ENCODE data around the gene STAT5B. TPM values are rescaled to one million over a fixed set of nuclear protein-coding genes. Genes with fewer than 3 reads are reported as not detected.

The STAT5B gene
- total and polyA plus RNA-seq, 2 of the 13 experiments (the other 11 are each of a cell fraction or from before 2014, with no cell fraction given), result 21.0 to 42.8 TPM

DNA sequence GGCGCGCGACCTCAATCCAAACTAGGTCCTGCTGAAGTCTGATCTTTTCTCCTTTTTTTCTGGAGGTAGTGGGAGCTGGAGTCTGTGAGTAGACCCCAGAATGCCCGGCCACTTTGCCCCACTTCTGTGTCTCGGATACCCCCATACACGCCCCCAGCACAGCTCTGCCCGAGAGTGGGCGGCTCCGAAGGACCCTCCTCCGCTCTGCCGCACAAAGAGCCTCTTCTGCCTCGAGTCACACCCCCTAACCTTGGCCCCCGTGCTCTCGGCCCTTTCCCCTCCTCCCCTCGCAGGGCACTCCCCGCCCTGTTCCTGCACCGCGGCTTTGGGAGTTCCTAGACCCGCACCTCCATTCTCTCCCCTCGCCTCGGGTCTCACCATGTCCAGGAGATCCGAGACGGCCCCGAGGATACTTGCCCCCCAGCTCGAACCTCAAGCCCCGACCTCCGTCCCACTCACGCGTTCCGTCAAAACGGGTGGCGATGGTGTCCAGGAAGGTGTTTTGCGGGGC is 95.7 kb downstream of the STAT5B start (continued):
- no peak for TF ChIP-seq ZNF326 (CRISPR knock-in tag; IDR thresholded peaks at IDR 0.05; ENCODE audit: borderline replicate concordance)
- TF ChIP-seq ATF7-NPFF (CRISPR knock-in tag; IDR thresholded peaks at IDR 0.05; ENCODE audit: low read depth), result no peak; the same call in 1 of the 2 replicates
- TF ChIP-seq, protein P1, sequence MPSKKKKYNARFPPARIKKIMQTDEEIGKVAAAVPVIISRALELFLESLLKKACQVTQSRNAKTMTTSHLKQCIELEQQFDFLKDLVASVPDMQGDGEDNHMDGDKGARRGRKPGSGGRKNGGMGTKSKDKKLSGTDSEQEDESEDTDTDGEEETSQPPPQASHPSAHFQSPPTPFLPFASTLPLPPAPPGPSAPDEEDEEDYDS (CRISPR knock-in tag; IDR thresholded peaks at IDR 0.05), result no peak
- no peak for TF ChIP-seq MATR3 (CRISPR knock-in tag; IDR thresholded peaks at IDR 0.05)
- TF ChIP-seq, protein P2, sequence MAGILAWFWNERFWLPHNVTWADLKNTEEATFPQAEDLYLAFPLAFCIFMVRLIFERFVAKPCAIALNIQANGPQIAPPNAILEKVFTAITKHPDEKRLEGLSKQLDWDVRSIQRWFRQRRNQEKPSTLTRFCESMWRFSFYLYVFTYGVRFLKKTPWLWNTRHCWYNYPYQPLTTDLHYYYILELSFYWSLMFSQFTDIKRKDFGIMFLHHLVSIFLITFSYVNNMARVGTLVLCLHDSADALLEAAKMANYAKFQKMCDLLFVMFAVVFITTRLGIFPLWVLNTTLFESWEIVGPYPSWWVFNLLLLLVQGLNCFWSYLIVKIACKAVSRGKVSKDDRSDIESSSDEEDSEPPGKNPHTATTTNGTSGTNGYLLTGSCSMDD (CRISPR knock-in tag; IDR thresholded peaks at IDR 0.05), result no peak
- TF ChIP-seq, protein P3, sequence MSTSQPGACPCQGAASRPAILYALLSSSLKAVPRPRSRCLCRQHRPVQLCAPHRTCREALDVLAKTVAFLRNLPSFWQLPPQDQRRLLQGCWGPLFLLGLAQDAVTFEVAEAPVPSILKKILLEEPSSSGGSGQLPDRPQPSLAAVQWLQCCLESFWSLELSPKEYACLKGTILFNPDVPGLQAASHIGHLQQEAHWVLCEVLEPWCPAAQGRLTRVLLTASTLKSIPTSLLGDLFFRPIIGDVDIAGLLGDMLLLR (CRISPR knock-in tag; IDR thresholded peaks at IDR 0.05), result peak; percentile 17; the same call in 1 of the 2 replicates
- no peak for TF ChIP-seq RAD51 (IDR thresholded peaks at IDR 0.05; ENCODE audit: borderline replicate concordance)
- TF ChIP-seq ZSCAN22 (CRISPR knock-in tag; IDR thresholded peaks at IDR 0.05), result no peak
- TF ChIP-seq RBM22 (optimal IDR thresholded peaks at IDR 0.05; ENCODE audit: low read length), result no peak
- TF ChIP-seq, protein P4, sequence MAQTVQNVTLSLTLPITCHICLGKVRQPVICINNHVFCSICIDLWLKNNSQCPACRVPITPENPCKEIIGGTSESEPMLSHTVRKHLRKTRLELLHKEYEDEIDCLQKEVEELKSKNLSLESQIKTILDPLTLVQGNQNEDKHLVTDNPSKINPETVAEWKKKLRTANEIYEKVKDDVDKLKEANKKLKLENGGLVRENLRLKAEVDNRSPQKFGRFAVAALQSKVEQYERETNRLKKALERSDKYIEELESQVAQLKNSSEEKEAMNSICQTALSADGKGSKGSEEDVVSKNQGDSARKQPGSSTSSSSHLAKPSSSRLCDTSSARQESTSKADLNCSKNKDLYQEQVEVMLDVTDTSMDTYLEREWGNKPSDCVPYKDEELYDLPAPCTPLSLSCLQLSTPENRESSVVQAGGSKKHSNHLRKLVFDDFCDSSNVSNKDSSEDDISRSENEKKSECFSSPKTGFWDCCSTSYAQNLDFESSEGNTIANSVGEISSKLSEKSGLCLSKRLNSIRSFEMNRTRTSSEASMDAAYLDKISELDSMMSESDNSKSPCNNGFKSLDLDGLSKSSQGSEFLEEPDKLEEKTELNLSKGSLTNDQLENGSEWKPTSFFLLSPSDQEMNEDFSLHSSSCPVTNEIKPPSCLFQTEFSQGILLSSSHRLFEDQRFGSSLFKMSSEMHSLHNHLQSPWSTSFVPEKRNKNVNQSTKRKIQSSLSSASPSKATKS (CRISPR knock-in tag; IDR thresholded peaks at IDR 0.05), result no peak
- no peak for TF ChIP-seq ZNF747 (CRISPR knock-in tag; IDR thresholded peaks at IDR 0.05; ENCODE audit: borderline replicate concordance)
- TF ChIP-seq ZNF101 (CRISPR knock-in tag; IDR thresholded peaks at IDR 0.05; ENCODE audit: borderline replicate concordance, low read depth), result no peak
- no peak for TF ChIP-seq MZF1 (CRISPR knock-in tag; IDR thresholded peaks at IDR 0.05; ENCODE audit: borderline replicate concordance)
- TF ChIP-seq YY1 (IDR thresholded peaks at IDR 0.05; ENCODE audit: insufficient read depth, insufficient replicate concordance, low read depth, low read length), result no peak
- no peak for TF ChIP-seq TAF15 (IDR thresholded peaks at IDR 0.05; ENCODE audit: low read depth, low read length, poor library complexity, severe bottlenecking)
- no peak for TF ChIP-seq ZNF619 (CRISPR knock-in tag; IDR thresholded peaks at IDR 0.05)
- no peak for TF ChIP-seq CCAR2 (optimal IDR thresholded peaks at IDR 0.05; ENCODE audit: low read depth, low read length)
- no peak for TF ChIP-seq MLLT10 (CRISPR knock-in tag; IDR thresholded peaks at IDR 0.05)
- TF ChIP-seq ZFP82 (CRISPR knock-in tag; IDR thresholded peaks at IDR 0.05; ENCODE audit: borderline replicate concordance), result no peak
- TF ChIP-seq ZNF441 (CRISPR knock-in tag; IDR thresholded peaks at IDR 0.05; ENCODE audit: borderline replicate concordance), result no peak
- TF ChIP-seq CREM (IDR thresholded peaks at IDR 0.05), result no peak
- no peak for TF ChIP-seq CREM (CRISPR knock-in tag; IDR thresholded peaks at IDR 0.05)
- no peak for TF ChIP-seq FOXC1 (CRISPR knock-in tag; IDR thresholded peaks at IDR 0.05; ENCODE audit: borderline replicate concordance)
- TF ChIP-seq PHF20 (CRISPR knock-in tag; IDR thresholded peaks at IDR 0.05), result no peak
- TF ChIP-seq, protein P5, sequence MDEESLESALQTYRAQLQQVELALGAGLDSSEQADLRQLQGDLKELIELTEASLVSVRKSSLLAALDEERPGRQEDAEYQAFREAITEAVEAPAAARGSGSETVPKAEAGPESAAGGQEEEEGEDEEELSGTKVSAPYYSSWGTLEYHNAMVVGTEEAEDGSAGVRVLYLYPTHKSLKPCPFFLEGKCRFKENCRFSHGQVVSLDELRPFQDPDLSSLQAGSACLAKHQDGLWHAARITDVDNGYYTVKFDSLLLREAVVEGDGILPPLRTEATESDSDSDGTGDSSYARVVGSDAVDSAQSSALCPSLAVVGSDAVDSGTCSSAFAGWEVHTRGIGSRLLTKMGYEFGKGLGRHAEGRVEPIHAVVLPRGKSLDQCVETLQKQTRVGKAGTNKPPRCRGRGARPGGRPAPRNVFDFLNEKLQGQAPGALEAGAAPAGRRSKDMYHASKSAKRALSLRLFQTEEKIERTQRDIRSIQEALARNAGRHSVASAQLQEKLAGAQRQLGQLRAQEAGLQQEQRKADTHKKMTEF (CRISPR knock-in tag; IDR thresholded peaks at IDR 0.05), result 0 out of 2 replicates have a peak, but pooled peaks have one; percentile 3
